HL-60/S4 treated with retinoic acid at 250 ng/mL for 4 days and 3 days (cell line): ENCODE measurements around the gene ADARB2.
"Not testable (repeated sequence)": the region's sequence is repeated elsewhere in the genome, so short reads cannot be mapped to it uniquely, and the experiment has no call there.

Experiments used
- in situ Hi-C: fragments of 300-500 bp; cut with MboI; formaldehyde crosslinking; loops from 2 replicates; pipeline ENCODE4 v1.7.0; 2022; ENCODE audit warnings: low sequenced_read_pairs

ADARB2 gene

GRCh38 chr10:1172256-1172984 is 564.9 kb downstream of the ADARB2 start:
- in situ Hi-C loops, result no loop called here

- in situ Hi-C loops, result no loop called here
These were observed 565.7 kb downstream of the ADARB2 start for GRCh38 chr10:1171586-1171985.

- in situ Hi-C loops, result no loop called here
These were observed 566.1 kb downstream of the ADARB2 start for GRCh38 chr10:1171182-1171581.

- in situ Hi-C loops, result no loop called here
These were observed 566.5 kb downstream of the ADARB2 start for GRCh38 chr10:1170867-1171180.

- in situ Hi-C loops, result no loop called here
These were observed 567.1 kb downstream of the ADARB2 start for GRCh38 chr10:1169981-1170866.

- in situ Hi-C loops, result no loop called here
These were observed 568.0 kb downstream of the ADARB2 start for GRCh38 chr10:1169186-1169885.

- in situ Hi-C loops, result no loop called here
These were observed 568.6 kb downstream of the ADARB2 start for GRCh38 chr10:1168763-1169162.

- in situ Hi-C loops, result no loop called here
These were observed 570.5 kb downstream of the ADARB2 start for GRCh38 chr10:1166828-1167275.

- in situ Hi-C loops, result no loop called here
These were observed 571.1 kb downstream of the ADARB2 start for GRCh38 chr10:1166101-1166827.

- in situ Hi-C loops, result no loop called here
These were observed 573.5 kb downstream of the ADARB2 start for GRCh38 chr10:1163831-1164230.

- in situ Hi-C loops, result no loop called here
These were observed 574.1 kb downstream of the ADARB2 start for GRCh38 chr10:1163204-1163660.

GRCh38 chr10:1162481-1163203 is 574.7 kb downstream of the ADARB2 start:
- in situ Hi-C loops, result no loop called here

GRCh38 chr10:1161315-1161673 is 576.0 kb downstream of the ADARB2 start:
- in situ Hi-C loops, result not testable (repeated sequence)

- in situ Hi-C loops, result no loop called here
These were observed 576.6 kb downstream of the ADARB2 start for GRCh38 chr10:1160561-1161314.

- in situ Hi-C loops, result no loop called here
These were observed 577.9 kb downstream of the ADARB2 start for GRCh38 chr10:1159131-1160061.

- in situ Hi-C loops, result not testable (repeated sequence)
These were observed 578.8 kb downstream of the ADARB2 start for GRCh38 chr10:1158536-1158935.

GRCh38 chr10:1158066-1158465 is 579.3 kb downstream of the ADARB2 start:
- in situ Hi-C loops, result no loop called here

- in situ Hi-C loops, result no loop called here
These were observed 579.8 kb downstream of the ADARB2 start for GRCh38 chr10:1157615-1157933.
